T1000 (cell line): ENCODE results near the gene PRG2.
"Not testable (repeated sequence)": the region's sequence is repeated elsewhere in the genome, so short reads cannot be mapped to it uniquely, and the experiment has no call there.

Experiments used
- DNase-seq: peaks from one replicate; lab custom pipeline; 2025; ENCODE audit warnings: mixed read lengths; lab: John Stamatoyannopoulos, UW

Gene PRG2

DNA sequence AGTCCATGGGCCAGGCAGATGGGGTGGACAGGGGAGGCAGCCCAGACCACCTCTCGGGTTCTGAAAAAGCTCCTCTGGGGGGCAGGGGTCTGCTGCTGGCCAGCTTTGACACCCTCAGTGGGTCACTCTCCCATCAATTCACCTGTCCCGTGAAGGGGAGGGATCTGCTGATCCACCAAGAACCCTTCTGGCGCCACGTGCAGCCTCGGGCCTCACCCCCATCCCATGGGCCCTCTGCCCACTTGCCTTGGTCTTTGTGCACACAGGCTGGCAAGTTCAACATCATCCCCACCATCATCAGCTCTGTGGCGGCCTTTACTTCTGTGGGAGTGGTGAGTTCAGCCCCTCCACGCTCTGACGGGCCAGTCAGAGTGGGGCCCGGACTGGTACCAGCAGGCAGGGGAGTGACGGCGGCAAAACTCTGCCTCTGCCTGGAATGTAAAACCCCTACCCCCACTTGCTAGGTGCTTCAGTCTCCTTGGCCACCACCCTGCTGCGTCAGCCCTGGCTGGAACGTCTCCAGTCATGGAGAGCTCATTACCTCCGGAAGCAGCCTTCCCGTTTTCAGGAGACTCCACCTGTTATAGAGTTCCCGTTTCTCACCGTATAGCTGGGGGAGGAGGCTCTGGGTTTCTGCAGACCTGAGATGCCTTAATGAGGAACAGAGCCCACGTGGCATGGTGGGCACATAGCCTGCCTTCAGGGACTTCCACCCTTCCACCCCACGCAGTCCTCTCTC lies 22.2 kb downstream of the PRG2 start:
- no peak for DNase-seq

DNA sequence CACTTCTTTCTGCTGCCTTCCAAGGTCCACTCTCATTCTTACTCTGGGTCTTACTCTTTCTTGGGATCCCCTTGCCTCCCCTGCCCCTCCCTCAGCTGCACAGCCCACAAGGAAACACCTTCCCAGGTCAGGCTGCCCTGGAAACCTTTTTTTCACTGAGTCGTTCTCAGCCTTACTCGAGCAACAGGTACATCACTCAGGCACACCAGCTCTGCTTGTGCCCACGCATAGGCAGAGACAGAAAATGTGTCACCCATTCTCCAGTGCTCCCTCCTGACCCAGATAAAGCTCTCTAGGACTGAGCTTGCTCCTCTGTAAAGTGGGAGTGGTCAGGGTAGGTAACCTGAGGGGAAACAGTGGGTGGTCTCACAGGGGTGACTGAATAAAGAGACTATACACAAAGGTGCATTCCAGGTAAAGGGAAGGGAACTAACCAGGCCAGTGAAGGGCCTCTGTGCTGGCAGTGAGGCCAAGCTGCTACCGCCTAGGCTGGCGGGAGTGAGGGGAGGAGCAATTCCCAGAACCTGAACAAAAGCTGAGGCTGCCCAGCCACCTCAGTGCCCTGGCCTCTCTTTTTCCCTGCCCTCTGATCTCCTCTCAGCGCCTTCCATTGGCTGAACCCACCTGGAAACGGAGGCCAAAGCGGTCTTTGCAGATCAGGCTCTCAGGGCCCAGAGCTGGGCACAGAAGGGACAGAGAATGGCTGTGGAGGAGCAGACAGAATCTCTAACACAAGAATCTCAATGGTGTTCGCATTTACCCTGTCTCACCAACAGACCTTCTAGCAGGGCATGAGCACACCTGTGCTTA lies 25.4 kb downstream of the PRG2 start:
- no peak for DNase-seq

GRCh38 chr11:57363131-57364080 lies 27.0 kb downstream of the PRG2 start:
- no peak for DNase-seq

DNA sequence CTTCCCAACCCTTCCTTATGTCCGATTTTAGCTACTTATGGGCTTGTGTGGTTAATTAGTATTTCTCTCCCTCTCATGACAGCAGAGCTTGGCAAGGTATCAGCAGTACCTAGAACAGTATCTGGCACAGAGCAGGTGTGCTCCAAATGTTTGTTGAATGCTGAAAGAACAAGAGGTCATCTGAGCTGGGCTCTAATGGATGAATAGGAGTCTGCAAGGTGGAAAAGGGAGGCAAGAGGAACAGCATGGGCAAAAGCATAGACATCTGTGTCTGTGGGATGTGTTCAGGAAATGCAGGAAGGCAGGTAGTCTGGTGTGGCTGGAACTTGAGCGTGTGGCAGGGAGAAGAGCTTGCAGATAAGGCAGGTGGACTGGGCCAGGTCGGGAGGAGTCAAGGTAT lies 28.5 kb downstream of the PRG2 start:
- no peak for DNase-seq

GRCh38 chr11:57361420-57361819 lies 29.0 kb downstream of the PRG2 start:
- DNase-seq = not testable (repeated sequence)

DNA sequence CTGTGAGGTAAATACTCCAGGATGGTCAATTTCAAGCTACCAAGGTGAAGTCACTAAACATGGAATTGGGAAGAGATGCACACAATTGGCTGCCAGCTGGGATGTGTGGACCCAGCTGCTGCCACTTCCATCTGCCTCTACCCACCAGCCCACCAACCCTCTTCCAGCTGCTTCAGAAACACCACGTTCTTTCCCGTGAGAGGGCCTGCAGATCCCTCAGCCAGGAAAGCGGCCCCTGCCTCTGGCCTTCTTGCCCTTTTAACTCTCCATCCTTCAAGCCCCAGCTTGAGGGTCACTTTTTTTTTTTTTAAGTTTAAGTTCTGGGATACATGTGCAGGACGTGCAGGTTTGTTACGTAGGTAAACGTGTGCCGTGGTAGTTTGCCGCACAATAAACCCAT lies 29.5 kb downstream of the PRG2 start:
- no peak for DNase-seq

GRCh38 chr11:57359896-57360690 lies 30.4 kb downstream of the PRG2 start:
- DNase-seq = no peak

DNA sequence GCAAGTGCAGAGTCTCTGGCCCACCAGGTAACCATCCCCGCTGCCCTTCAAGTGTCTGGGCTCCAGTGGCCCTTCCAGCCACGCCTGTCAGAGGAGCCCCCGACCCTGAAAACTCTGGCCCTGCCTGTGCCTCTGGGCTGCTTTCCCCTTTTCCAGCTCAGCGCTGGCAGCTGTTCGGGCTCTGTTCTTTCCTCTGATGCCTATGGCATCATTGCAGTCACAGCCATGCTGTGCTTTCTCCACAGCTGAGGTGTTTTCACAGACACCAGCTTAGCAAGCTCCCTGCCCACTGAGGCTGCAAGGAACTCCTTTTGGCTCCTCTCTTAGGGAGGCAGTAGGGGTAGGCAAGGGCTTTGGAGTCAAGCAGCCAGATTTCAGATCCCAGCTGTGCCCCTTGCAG lies 31.1 kb downstream of the PRG2 start:
- DNase-seq = no peak

DNA sequence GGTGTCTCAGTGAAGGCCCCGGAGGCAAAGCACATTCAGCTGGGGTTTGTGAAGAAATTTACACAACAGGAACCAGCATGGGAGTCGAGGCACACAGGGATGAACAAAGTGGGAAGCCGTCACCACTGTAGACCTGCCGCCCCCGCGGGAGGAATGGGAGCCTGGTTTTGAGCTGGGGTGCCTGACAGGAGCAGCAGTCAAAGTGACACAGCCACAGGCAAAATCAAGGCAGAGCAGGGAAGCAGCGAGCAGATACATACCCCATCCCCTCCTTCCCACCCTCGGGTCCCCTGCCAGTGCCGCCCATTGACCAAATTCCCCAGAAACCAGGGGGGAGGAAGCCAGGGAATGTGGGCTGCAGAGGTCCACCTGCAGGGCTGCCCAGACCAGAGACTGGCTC lies 31.5 kb downstream of the PRG2 start:
- no peak for DNase-seq

GRCh38 chr11:57358543-57358961 lies 31.9 kb downstream of the PRG2 start:
- no peak for DNase-seq

DNA sequence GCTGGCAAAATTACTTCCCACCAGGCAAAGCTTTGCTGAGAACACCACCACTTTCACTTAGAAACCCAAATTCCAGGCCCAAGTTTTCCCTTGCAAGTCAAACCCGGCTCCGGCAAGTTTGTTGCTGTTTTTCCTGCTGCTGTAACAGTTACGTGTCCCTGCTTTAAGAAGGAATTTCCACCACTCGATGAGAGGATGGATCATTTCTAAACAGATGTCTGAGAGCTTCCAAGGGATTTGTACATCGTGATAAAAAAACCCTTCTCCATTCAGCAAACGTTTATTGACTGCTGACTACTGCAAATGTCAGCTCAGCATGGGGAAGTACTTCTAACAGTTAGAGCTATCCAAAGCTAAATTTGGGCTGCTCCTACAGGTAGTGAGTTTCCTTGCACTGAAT lies 32.6 kb downstream of the PRG2 start:
- no peak for DNase-seq

DNA sequence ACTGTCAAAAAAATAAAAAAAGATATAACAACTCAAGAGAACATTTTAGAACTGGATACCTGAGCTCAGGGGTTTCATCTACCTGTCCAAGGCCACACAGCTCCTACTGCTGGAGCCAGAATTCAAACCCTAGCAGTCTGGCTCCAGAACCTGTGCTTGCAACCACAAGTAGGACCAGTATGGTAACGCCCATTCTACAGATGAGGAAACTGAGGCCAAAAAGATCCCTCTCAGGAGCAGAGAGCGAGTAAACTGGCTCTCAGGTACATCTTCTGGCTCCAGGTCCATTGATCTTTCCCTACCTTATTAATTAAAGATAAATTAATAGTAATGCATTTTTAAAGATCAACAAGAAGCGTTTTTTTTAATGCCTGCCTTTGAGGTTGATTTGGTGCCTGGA lies 33.1 kb downstream of the PRG2 start:
- DNase-seq = no peak

- no peak for DNase-seq
Observed at GRCh38 chr11:57356268-57356667, 34.2 kb downstream of the PRG2 start.

DNA sequence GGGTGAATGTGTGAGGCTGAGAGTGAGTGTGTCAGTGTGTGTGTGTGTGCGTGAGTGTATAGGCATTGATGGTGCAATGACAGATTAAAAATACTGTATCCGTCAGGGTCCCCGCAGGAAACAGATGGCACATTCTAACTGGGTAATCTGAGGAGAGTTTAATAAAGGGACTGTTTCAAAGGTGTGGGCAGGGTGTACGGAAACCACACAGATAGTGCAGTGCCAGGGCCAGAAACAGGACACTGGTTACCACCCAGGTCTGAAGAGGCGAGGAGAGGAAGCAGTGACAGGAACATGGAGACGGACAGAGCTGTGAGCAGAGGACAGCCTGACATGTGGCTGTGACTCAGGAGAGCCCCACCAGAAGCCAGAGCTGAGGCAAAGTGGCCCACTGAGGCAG lies 35.8 kb downstream of the PRG2 start:
- no peak for DNase-seq

DNA sequence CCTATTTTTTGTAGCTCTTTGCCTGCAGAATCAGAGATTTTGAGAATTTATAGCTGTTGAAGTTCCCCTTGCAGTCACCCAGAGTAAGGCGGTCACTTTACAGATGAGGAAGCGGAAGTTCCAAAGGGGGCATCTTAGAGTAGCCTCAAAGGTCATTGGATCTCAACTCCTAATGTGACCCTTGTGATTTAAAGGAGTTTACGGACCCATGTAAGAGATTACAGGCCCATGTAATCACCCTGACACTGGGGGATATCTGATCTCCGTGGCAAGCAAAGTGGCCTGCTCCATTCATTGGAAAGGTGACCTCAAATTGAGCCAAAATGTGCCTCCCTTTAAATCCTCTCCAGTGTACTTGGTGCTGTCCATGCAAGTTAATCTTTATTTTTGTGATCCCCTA lies 36.6 kb downstream of the PRG2 start:
- no peak for DNase-seq

GRCh38 chr11:57353446-57353845 lies 37.0 kb downstream of the PRG2 start:
- DNase-seq = no peak

- DNase-seq = no peak
Observed at GRCh38 chr11:57353036-57353435, 37.4 kb downstream of the PRG2 start.

- DNase-seq = peak; percentile 27
Observed at GRCh38 chr11:57349491-57350274, 40.8 kb downstream of the PRG2 start.

GRCh38 chr11:57348636-57349313 lies 41.7 kb downstream of the PRG2 start:
- no peak for DNase-seq

DNA sequence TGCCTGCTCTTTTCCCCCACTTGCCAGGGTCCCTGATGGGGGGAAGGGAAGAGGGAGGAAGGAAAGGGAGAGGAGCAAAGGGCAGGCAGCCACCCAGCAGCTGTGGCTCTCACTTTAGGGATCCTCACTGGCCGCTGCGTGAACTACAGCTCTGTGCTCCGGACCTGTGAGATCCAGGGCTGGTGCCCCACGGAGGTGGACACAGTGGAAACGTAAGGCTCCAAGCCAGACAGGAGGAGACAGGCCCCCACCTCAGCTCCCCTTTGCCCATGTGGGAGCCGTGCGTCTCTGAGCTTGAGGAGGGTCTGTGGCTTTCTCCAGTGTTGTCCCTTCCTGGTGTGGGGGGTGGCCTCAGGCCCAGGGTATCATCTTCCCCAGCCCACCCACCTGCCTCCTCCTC lies 42.4 kb downstream of the PRG2 start:
- DNase-seq = no peak
